ENCODE measurements around the gene RIC8B. TPM values are rescaled to one million over a fixed set of nuclear protein-coding genes. Genes with fewer than 3 reads are reported as not detected.

The RIC8B gene
- total and polyA plus RNA-seq, 2 of the 8 experiments (the other 6 are each of a cell fraction or from before 2014, with no cell fraction given), result 8.2 to 25.3 TPM

GRCh38 chr12:106870116-106870515 is 95.6 kb downstream of the RIC8B start:
- Histone ChIP-seq H2BK5ac (ENCODE audit: low read depth, low read length) (no peak overlapping the region), H4K8ac (ENCODE audit: extremely low read depth, insufficient read depth, low read length) (no peak overlapping the region), H3K36me3 (ENCODE audit: control insufficient read depth in 2 of 4, insufficient read depth in 4 of 4, low read length in 3 of 4) (peaks cover 0 to 17% (median 2%) of the 10 kb centered on the region in 4 experiments; a peak in 4 of 8 replicates), H3K14ac (ENCODE audit: insufficient read length) (no peak overlapping the region), H3K4ac (replicated peaks; ENCODE audit: insufficient read length, low read depth, low read length) (no peak overlapping the region), H3K27me3 (replicated peaks in 1 of 4; ENCODE audit: control insufficient read depth in 3 of 4, extremely low read depth in 1 of 4, insufficient read depth in 3 of 4, low read length in 3 of 4) (no peaks in the 10 kb centered on the region), H4K91ac (replicated peaks; ENCODE audit: insufficient read length, low read length) (no peak overlapping the region), H3K23me2 (ENCODE audit: low read depth, low read length) (no peaks in the 10 kb centered on the region), H2BK120ac (replicated peaks; ENCODE audit: low read depth, low read length) (no peak overlapping the region), H3K79me1 (ENCODE audit: low read depth, low read length) (peaks cover 2% of the 10 kb centered on the region; the same call in 1 of the 2 replicates), H3K18ac (ENCODE audit: extremely low read depth, low read length) (no peak overlapping the region), H3K23ac (ENCODE audit: insufficient read length) (no peak overlapping the region), H2AK5ac (ENCODE audit: low read depth, low read length) (no peak overlapping the region), H3K56ac (replicated peaks; ENCODE audit: insufficient read length, low read depth, low read length) (no peak overlapping the region), H3K79me2 (ENCODE audit: control insufficient read depth in 1 of 2, insufficient read depth in 2 of 2, low read length in 2 of 2) (0 out of 4 replicates have a peak, but pooled peaks cover 0 to 3% of the 10 kb centered on the region in 2 experiments), H3K27ac (ENCODE audit: low read depth, low read length) (no peak overlapping the region), H3K4me1 (replicated peaks in 1 of 4; ENCODE audit: control insufficient read depth in 3 of 4, insufficient read depth in 4 of 4, low read length in 3 of 4) (peaks cover 0 to 5% (median 3%) of the 10 kb centered on the region in 4 experiments; a peak in 4 of 7 replicates), H2BK20ac (ENCODE audit: low read length) (no peak overlapping the region), H3K9ac (replicated peaks in 1 of 4; ENCODE audit: extremely low read depth in 1 of 4, low read depth in 3 of 4, low read length in 3 of 4) (no peak overlapping the region), H4K5ac (ENCODE audit: insufficient read length, low read depth, low read length) (no peak overlapping the region), H3K4me3 (ENCODE audit: extremely low read depth in 1 of 4, insufficient read depth in 2 of 4, low read depth in 3 of 4, low read length in 4 of 4) (no peak overlapping the region), H4K20me1 (replicated peaks in 1 of 2; ENCODE audit: control insufficient read depth in 1 of 2, insufficient read depth in 2 of 2, low read length in 2 of 2) (peaks cover 2 to 5% of the 10 kb centered on the region in 2 experiments), H2BK15ac (ENCODE audit: low read length) (no peak overlapping the region), H2AFZ (ENCODE audit: low read length) (no peak overlapping the region), H2BK12ac (ENCODE audit: low read depth, low read length) (no peak overlapping the region), H3K4me2 (ENCODE audit: insufficient read depth in 1 of 2, low read depth in 2 of 2, low read length in 2 of 2) (no peak overlapping the region), H3K9me3 (ENCODE audit: insufficient read depth in 2 of 2, low read depth in 1 of 2, low read length in 1 of 2) (no peaks in the 10 kb centered on the region)
- ChIA-PET POLR2A (ENCODE audit: partially characterized antibody) (no interaction called here), CTCF (ENCODE audit: partially characterized antibody) (no interaction called here)
- DNase-seq (ENCODE audit: low read depth in 1 of 2, low spot score in 2 of 2) (no peak), FAIRE-seq (no peak)
- no peak for TF ChIP-seq USF2 (IDR thresholded peaks at IDR 0.05; ENCODE audit: low read length)
- TF ChIP-seq, protein P1, sequence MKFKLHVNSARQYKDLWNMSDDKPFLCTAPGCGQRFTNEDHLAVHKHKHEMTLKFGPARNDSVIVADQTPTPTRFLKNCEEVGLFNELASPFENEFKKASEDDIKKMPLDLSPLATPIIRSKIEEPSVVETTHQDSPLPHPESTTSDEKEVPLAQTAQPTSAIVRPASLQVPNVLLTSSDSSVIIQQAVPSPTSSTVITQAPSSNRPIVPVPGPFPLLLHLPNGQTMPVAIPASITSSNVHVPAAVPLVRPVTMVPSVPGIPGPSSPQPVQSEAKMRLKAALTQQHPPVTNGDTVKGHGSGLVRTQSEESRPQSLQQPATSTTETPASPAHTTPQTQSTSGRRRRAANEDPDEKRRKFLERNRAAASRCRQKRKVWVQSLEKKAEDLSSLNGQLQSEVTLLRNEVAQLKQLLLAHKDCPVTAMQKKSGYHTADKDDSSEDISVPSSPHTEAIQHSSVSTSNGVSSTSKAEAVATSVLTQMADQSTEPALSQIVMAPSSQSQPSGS (IDR thresholded peaks at IDR 0.05; ENCODE audit: low read length), result no peak
- TF ChIP-seq TCF12 (IDR thresholded peaks at IDR 0.05; ENCODE audit: low read depth, low read length), result no peak
- no peak for TF ChIP-seq HDAC6 (IDR thresholded peaks at IDR 0.05; ENCODE audit: low read depth, low read length)
- TF ChIP-seq MAFK (IDR thresholded peaks at IDR 0.05; ENCODE audit: low read depth, low read length), result no peak
- no peak for TF ChIP-seq ASH2L (IDR thresholded peaks at IDR 0.05; ENCODE audit: low read length)
- no peak for TF ChIP-seq PHF8 (conservative IDR thresholded peaks at IDR 0.05; ENCODE audit: low read depth, low read length)
- no peak for TF ChIP-seq SUZ12 (IDR thresholded peaks at IDR 0.05; ENCODE audit: low read length)
- TF ChIP-seq KDM1A (IDR thresholded peaks at IDR 0.05; ENCODE audit: borderline replicate concordance, low read length), result no peak
- TF ChIP-seq GABPA (IDR thresholded peaks at IDR 0.05; ENCODE audit: borderline replicate concordance, insufficient read depth, low read length), result no peak
- TF ChIP-seq SIX5 (IDR thresholded peaks at IDR 0.05; ENCODE audit: low read depth, low read length), result no peak
- TF ChIP-seq RXRA (IDR thresholded peaks at IDR 0.05; ENCODE audit: insufficient read depth, low read depth, low read length), result no peak
- TF ChIP-seq CHD1 (IDR thresholded peaks at IDR 0.05; ENCODE audit: low read depth, low read length), result no peak
